Stimulated activated CD8-positive, alpha-beta memory T cell treated with anti-CD3 and anti-CD28 coated beads, Interleukin-7, amount 100 ng/mL, for 1 hour (primary cell): ENCODE results near the gene CCT3.

Experiments used
- DNase-seq, 2 donors: peaks; one replicate each; pipeline ENCODE4 v3.0.0-alpha.2; 2020; ENCODE audit warnings: low read depth in 2 of 2

The CCT3 gene

GRCh38 chr1:156281693-156282478, 56.2 kb downstream of the CCT3 start:
- DNase-seq: no peak

GRCh38 chr1:156281281-156281680, 56.8 kb downstream of the CCT3 start:
- no peak for DNase-seq

GRCh38 chr1:156279837-156280236, 58.3 kb downstream of the CCT3 start:
- DNase-seq: no peak

- no peak for DNase-seq
These were observed 61.1 kb downstream of the CCT3 start for GRCh38 chr1:156276966-156277381.

GRCh38 chr1:156276532-156276931, 61.6 kb downstream of the CCT3 start:
- DNase-seq: no peak

- DNase-seq: no peak
These were observed 67.8 kb downstream of the CCT3 start for GRCh38 chr1:156270314-156270713.

GRCh38 chr1:156268336-156268735, 69.8 kb downstream of the CCT3 start:
- DNase-seq: no peak

- DNase-seq: no peak
These were observed 72.0 kb downstream of the CCT3 start for GRCh38 chr1:156266051-156266450.

GRCh38 chr1:156263288-156263655, 74.8 kb downstream of the CCT3 start:
- no peak for DNase-seq

- no peak for DNase-seq
These were observed 75.4 kb downstream of the CCT3 start for GRCh38 chr1:156262461-156263287.

- DNase-seq: no peak
These were observed 77.2 kb downstream of the CCT3 start for GRCh38 chr1:156260896-156261295.

GRCh38 chr1:156259805-156260204, 78.3 kb downstream of the CCT3 start:
- no peak for DNase-seq
